ENCODE measurements around the gene CPNE2.

GRCh38 chr16:57165938-57166337, 73.6 kb downstream of the CPNE2 start:
- TF ChIP-seq CTCF (IDR thresholded peaks at IDR 0.05) (no peak), POLR2AphosphoS5 (IDR thresholded peaks at IDR 0.05) (no peak)
